Progenitor cell of endocrine pancreas (in vitro differentiated cells): ENCODE measurements around the gene ADAMTS6. TPM values are rescaled to one million over a fixed set of nuclear protein-coding genes. Genes with fewer than 3 reads are reported as not detected.

Experiments
- DNase-seq: peaks from one replicate; pipeline ENCODE4 v3.0.0; 2021; ENCODE audit warnings: low spot score; ENCODE audit not compliant: unreplicated experiment
- H3K27ac Mint-ChIP-seq: 2 replicates; pipeline ENCODE4 v1.8.0; 2021; ENCODE audit warnings: mild to moderate bottlenecking, moderate library complexity, mixed read lengths
- H3K27me3 Mint-ChIP-seq: 2 replicates; pipeline ENCODE4 v1.8.0; 2021; ENCODE audit warnings: mixed read lengths
- H3K36me3 Mint-ChIP-seq: 2 replicates; pipeline ENCODE4 v1.8.0; 2022; ENCODE audit warnings: mixed read lengths; ENCODE audit not compliant: insufficient read depth
- H3K4me1 Mint-ChIP-seq: 2 replicates; pipeline ENCODE4 v1.8.0; 2021; ENCODE audit warnings: low read depth, mixed read lengths
- H3K4me3 Mint-ChIP-seq: 2 replicates; pipeline ENCODE4 v1.8.0; 2021; ENCODE audit warnings: low read depth, mild to moderate bottlenecking, moderate library complexity, mixed read lengths
- H3K9me3 Mint-ChIP-seq: 2 replicates; pipeline ENCODE4 v1.8.0; 2021; ENCODE audit warnings: low read depth, mixed read lengths
- total RNA-seq: library from RNA; stranded (reverse); gene quantifications from 2 replicates; pipeline ENCODE4 v1.2.1, GENCODE V29; 2021
- TF ChIP-seq, protein P1 (sequence below): fragments of 200-600 bp; sonication (generic); IDR thresholded peaks from one replicate; pipeline ENCODE4 v1.5.0; 2021; ENCODE audit warnings: antibody characterized with exemption, mild to moderate bottlenecking; ENCODE audit not compliant: unreplicated experiment

ADAMTS6 gene
- total RNA-seq, 1 donor from 2014 or later, result 13.0 TPM

- no peaks in the 10 kb centered on the region for H3K27me3 Mint-ChIP-seq
- peaks cover 3% of the 10 kb centered on the region for H3K36me3 Mint-ChIP-seq
- no peak overlapping the region for H3K4me3 Mint-ChIP-seq
- peaks cover 3% of the 10 kb centered on the region for H3K4me1 Mint-ChIP-seq
- DNase-seq, result no peak
- H3K9me3 Mint-ChIP-seq, result no peaks in the 10 kb centered on the region
- TF ChIP-seq, protein P1, sequence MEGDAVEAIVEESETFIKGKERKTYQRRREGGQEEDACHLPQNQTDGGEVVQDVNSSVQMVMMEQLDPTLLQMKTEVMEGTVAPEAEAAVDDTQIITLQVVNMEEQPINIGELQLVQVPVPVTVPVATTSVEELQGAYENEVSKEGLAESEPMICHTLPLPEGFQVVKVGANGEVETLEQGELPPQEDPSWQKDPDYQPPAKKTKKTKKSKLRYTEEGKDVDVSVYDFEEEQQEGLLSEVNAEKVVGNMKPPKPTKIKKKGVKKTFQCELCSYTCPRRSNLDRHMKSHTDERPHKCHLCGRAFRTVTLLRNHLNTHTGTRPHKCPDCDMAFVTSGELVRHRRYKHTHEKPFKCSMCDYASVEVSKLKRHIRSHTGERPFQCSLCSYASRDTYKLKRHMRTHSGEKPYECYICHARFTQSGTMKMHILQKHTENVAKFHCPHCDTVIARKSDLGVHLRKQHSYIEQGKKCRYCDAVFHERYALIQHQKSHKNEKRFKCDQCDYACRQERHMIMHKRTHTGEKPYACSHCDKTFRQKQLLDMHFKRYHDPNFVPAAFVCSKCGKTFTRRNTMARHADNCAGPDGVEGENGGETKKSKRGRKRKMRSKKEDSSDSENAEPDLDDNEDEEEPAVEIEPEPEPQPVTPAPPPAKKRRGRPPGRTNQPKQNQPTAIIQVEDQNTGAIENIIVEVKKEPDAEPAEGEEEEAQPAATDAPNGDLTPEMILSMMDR, result no peak
- no peak overlapping the region for H3K27ac Mint-ChIP-seq
Observed at GRCh38 chr5:65263321-65263720, 218.4 kb downstream of the ADAMTS6 start.

- H3K36me3 Mint-ChIP-seq, result peaks cover 5% of the 10 kb centered on the region
- DNase-seq, result no peak
- H3K4me1 Mint-ChIP-seq, result peaks cover 3% of the 10 kb centered on the region
- no peaks in the 10 kb centered on the region for H3K9me3 Mint-ChIP-seq
- H3K4me3 Mint-ChIP-seq, result no peak overlapping the region
- TF ChIP-seq, protein P1, result no peak
- H3K27me3 Mint-ChIP-seq, result no peaks in the 10 kb centered on the region
- no peak overlapping the region for H3K27ac Mint-ChIP-seq
Observed at GRCh38 chr5:65262649-65263059, 219.1 kb downstream of the ADAMTS6 start.

GRCh38 chr5:65262096-65262495 lies 219.6 kb downstream of the ADAMTS6 start:
- Mint-ChIP-seq H3K4me3 (no peak overlapping the region), H3K27me3 (no peaks in the 10 kb centered on the region), H3K36me3 (peaks cover 5% of the 10 kb centered on the region), H3K27ac (no peak overlapping the region), H3K9me3 (no peaks in the 10 kb centered on the region), H3K4me1 (peaks cover 3% of the 10 kb centered on the region)
- no peak for DNase-seq
- TF ChIP-seq, protein P1, result no peak

GRCh38 chr5:65261499-65261898 lies 220.2 kb downstream of the ADAMTS6 start:
- H3K27me3 Mint-ChIP-seq, result no peaks in the 10 kb centered on the region

GRCh38 chr5:65255294-65255693 lies 226.4 kb downstream of the ADAMTS6 start:
- Mint-ChIP-seq H3K4me3 (no peak overlapping the region), H3K36me3 (peaks cover 5% of the 10 kb centered on the region), H3K9me3 (no peaks in the 10 kb centered on the region), H3K27ac (no peak overlapping the region), H3K4me1 (no peaks in the 10 kb centered on the region), H3K27me3 (no peaks in the 10 kb centered on the region)
- TF ChIP-seq, protein P1, result no peak
- DNase-seq, result no peak

More at GRCh38 chr5:65261499-65261898, 220.2 kb downstream of the ADAMTS6 start:
- DNase-seq, result no peak
- Mint-ChIP-seq H3K36me3 (peaks cover 5% of the 10 kb centered on the region), H3K4me1 (peaks cover 3% of the 10 kb centered on the region), H3K9me3 (no peaks in the 10 kb centered on the region), H3K27ac (no peak overlapping the region), H3K4me3 (no peak overlapping the region)
- TF ChIP-seq, protein P1, result no peak
